Left hindlimb (tissue), 1 donor: ENCODE measurements around the gene ACVR1C.
A peak's percentile ranks its signal among the peaks of the same experiment; 100 is the strongest.

ENCODE experiments used
- DNase-seq: peaks from one replicate; pipeline ENCODE4 v3.0.0-alpha.2; 2018

The ACVR1C gene

DNA sequence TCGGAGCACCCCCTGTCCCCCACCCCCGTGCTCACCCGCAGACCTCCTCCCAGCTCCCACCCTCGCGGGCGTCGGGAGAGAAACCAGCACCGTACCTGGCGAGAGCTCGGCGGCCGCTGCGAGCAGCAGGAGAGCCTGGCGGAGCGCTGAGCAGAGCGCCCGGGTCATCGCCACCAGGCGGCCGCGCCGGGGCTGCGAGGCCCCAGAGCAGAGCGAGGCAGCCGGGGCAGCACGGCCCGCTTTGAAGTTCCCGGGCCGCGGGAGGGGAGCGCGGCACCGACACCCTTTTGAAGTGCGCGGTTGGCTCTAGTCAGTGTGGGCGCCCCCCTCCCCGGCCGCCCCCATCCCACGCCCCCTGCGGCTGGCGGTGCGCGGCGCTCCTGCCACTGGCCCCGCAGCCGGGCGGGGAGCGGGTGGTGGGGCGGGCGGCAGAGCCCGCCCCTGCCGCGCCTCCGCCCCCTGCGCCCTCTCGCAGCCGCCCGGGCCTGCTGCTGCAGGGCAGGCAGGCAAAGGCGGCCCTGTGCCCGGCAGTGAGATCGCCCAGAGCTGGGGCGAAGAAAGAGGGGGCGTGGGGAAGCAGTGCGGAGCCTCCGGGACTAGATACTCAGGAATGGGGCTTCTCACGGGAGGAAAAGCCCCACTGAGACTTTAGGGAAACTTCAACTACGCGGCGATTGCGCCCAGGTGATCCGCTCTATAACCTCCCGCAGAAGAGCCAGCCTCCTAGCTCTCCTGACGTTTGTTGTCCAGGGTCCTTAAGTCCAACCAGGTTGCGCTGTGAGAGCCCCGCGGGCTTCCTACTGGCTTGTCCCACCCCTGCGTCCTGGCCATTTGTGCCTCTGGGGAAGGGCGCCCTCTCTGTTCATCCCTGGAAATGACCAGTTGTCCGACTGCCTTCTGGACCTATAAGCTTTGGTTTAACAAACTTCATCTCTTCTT, at the start of gene ACVR1C:
Gene ACVR1C (minus strand): TSS at position 388 of the 939 bp plus-strand sequence. CDS start 220 bp downstream, at position 168.
- peak; percentile 71 for DNase-seq

DNA sequence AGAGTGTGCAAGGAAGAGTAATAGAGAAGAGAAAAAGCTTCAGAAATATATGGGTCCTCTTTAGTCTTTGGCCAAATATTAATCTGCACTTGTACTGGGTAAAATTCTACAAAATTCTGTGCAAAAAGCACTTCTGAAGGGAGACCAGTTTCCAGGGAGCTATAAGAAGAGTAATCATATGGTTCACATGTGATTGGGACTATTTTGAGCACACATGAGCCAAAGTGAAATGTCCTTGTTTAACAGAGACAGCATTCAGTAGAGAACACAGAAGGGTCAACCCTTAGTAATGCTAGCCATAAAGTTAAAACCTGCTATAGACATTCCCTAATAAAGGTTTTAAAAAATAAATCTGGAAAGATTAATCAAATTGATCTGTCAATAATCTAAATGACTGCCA, 49.3 kb upstream of the ACVR1C start:
- no peak for DNase-seq

DNA sequence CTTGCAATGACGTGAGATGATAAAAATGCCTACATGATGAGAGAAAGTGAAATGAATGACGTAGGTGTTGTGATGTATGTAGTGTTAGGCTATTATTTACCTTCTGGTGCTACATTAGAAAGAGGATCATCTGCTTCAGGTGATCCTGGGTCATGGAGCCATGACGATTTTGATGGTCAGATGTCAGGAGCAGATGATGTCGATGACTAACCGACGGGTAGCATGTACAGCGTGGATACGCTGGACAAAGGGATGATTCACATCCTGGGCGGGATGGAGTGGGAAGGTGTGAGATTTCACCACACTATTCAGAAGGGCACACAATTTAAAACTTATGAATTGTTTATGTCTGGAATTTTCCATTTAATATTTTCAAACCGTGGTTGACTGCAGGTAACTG, 43.5 kb upstream of the ACVR1C start:
- no peak for DNase-seq

DNA sequence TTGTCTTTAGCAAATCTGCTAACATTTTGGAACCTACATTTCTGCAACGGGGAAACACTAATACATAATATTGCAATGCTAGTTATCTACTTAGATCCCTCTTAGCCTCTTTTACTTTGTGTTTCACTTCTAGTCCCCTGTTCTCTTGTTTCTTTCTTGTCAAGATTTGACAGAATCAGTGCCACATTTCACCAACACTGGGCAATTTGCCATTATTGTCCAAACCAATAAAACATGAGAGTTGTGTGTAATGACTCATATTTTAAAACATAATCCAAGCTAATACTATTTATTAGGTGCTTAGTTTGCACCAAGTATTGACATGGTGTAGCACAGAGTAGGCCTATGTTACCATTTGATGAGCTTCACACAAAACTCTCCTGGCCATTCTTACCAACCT, 33.7 kb upstream of the ACVR1C start:
- no peak for DNase-seq

DNA sequence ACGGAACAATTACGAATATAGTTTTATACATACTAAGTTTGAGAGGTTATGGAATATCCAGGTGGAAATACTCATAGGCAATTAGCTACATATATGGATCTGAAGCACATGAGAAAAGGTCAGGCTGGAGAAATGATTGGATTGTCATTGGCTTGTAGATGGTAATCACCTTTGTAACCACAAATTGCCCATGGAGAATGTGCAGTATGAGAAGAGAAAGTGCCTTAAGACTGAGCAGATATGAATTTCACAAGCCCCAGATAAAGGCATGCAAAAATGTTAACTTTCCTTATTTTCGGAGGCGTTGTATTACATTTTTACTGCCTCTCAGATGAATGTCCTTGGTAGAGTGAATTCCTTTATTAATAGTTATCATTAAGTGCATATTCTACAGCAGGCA, 33.1 kb upstream of the ACVR1C start:
- no peak for DNase-seq

DNA sequence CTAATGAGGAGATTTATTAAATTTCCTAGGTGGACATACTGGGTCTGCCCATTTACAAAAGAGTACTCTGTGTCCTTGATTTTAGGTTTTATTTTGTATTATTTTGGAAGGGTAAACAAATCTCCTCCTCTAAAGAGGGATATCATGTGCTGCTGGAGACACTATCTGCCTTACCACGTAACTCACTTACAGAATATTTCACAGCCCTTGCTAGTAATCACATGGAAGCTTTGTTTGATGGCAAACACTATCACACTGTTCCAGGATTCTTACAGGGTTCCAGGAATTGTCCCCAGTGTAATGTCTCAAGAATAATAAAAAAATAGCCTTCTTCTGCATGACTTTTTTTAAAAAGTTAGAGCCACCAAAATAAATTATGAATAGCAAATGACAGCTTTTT, 29.2 kb upstream of the ACVR1C start:
- no peak for DNase-seq

DNA sequence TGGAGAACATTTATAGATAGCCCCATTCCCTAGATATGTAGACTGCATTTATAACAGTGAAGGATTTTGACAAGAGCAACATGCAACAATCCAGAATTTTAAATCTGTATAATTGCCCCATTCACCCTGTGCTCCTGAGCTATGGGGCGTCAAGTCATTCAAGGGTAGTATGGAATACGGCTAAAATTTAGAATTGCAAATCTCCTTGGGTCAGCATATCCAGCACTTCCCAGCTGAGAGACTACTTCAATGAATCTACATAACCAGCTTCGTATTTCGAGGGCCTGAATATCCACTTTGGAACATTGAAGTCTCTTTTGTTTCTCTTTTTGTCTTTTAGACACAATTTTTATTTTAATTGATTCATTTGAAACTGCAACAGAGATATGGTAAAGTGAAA, 28.4 kb upstream of the ACVR1C start:
- no peak for DNase-seq

DNA sequence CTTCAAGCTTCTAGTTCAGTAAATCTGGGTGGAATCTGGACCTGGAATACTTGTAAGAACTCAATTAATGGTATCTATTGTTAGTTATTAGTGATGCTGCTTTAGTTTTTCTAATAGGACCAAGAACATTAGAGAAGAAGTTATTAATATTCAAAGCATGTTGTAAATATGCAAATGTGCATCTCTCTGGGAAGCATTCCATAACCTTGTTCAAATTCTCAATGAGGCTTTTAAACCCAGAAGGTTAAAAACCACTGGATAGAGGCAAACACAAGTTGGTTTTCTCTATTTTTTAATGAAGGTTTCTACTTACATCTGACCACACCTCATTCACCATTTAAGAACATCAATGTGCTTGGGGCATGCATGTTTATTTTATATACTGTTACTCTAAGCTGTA, 16.1 kb upstream of the ACVR1C start:
- DNase-seq, result no peak

DNA sequence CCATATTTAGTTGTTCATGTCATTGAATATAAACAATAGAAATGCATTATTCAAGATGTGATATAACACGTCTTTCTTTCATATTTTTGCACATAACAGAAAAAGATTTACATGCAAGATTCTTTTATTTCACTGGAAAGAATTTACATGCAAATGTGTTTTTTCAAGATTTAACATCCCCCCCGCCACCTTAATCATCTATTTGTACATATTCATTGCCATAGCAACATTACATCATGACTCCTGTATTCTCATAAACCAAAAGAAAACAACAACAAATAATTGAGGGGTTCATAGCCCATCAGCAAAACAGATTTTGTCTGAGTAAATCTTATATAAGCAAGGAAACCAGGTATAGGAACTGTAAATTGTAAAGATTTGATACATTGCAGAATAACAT, 3.2 kb upstream of the ACVR1C start:
- no peak for DNase-seq

DNA sequence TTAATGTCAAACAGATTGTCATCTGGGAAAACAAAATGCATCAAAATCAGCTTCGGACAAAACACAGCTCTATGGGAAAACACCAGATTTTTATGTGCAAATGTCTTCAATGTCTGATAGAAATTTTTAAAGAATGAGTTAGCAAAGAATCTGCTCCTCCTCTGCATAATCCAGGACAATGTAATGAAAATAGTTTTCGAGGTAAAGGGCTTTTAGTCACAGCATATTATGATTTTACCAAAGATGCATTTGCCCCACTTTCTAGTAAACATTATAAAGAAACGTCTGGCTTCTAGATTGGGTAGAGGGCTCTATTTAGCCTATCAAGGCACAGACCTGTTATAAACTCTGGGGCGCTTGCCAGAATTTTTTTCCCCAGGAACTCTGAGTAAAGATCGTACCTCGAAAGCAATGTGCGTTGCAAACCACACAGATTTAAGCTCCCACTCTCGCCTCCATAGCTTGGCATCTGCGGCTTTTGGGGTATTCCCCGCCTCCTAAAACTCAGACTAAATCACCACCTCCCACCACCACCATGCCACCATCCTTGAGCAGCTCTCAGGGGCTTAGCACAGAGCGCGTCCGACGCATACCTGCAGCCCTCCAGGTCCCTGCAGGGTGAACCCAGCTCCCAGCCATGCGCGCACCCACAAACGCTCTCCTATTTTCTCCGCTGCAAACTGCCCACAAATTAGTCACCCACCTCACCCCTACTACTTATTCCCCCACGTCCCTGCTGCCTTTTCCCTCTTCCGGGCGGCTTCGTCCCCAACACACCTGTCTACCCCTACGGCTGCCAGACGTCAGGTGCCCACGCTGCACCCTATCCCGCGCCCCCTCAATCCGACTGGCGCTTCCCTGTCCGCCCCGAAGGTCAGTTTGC, 829 bp downstream of the ACVR1C start:
- no peak for DNase-seq

DNA sequence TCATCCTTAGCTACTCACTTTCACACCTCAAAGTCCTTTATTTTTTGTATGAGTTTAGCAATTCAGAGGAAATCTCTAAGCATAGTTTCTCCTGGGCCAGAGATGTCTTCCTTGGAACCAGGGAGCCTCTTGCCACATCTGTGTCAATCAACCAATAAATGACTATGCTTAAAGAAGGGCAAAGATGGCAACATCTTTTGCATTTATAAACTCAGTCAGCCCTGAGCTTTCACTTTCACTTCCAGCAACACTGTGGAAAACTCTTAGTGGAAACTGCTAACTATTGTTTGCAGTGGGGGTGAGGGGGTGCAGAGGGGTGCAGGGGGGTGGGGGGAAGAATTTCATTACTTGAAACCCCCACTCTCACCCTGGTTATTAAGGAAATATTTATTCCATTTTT, 3.4 kb downstream of the ACVR1C start:
- no peak for DNase-seq

DNA sequence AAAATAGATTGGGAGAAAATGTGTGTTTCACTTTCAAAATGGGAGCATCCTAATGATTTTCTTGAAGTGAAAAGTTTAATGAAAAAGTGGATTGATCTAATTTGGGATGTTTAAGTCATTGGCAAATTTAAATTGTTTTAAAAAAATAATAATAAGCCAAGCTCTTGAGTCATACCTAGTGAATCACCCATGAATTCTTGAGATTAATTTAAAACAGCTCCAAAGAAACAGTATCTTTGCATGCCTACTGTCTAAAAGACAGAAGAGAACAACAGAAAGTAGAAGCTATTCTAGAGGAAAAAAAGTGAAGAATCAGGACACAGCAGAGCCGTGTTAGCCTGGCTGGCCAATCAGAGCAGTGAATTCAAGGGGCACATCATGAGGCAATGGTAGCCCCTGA, 7.7 kb downstream of the ACVR1C start:
- no peak for DNase-seq

DNA sequence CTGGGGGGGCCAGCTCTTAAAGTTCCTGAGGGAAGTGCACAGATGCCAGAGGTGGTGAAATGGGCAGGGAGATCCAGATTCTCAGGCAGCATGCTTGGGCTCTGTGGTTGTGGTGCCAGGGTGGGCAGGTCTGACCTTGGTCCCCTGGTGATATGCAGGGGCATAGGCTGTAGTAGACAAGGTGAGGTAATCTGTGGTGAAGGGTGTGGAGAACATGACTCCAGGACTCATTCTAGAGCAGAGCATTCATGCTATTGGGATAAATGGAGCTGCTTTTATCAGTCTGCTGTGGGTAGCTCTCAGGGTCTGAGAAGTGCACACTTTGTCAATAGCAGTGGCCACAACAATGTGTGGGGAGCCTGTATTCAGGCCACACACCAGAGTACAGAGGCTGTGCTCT, 16.9 kb downstream of the ACVR1C start:
- no peak for DNase-seq

DNA sequence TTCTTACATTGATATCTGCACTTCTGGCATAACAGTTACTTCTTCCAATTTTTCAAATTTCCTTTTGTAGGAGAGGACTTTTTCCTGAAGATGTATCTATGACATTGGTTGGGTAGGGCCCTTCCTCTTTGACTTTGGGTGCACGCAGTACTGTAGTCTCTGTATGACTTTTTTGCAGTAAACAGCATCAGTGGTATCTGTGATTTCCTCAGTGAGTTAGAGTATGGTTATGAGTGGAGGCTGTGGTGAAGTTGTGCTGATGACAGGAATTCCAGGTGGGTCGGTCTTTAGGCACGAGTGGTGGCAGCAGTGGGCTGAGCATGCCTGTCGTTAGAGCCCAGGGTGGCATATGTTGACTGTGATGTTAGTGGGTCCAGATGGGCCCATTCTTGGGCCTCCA, 17.6 kb downstream of the ACVR1C start:
- no peak for DNase-seq

DNA sequence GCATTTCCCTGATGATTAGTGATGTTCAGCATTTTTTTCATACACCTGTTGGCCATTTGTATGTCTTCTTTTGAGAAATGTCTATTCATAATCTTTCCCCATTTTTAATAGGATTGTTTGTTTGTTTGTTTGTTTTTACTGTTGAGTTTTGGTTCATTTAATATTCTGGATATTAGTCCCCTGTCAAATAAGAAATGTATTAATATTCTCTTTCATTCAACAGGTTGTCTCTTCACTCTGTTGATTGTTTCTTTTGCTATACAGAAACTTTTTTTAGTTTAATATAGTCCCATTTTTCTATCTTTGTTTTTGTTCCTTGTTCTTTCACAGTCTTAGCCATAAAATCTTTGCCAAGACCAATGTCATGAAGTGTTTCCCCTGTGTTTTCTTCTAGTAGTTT, 22.1 kb downstream of the ACVR1C start:
- DNase-seq, result no peak

DNA sequence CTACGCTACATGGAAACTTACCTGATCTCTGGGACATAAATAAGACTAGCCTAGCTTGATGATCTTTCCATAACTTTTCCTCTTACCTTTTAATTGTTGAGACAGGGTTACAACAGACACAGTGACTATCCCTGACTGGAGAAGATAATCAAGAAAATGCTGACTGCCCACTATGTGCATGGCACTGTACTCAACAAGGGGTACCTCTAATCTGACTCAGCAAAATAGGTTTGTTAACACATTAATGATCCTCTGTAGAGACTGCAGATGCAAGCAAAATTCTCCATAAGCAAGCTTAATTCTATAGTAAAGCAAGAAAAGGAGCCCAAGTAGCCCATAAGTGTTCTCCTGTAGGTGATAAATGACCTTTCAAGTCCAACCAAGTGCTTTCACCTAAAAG, 25.5 kb downstream of the ACVR1C start:
- no peak for DNase-seq

DNA sequence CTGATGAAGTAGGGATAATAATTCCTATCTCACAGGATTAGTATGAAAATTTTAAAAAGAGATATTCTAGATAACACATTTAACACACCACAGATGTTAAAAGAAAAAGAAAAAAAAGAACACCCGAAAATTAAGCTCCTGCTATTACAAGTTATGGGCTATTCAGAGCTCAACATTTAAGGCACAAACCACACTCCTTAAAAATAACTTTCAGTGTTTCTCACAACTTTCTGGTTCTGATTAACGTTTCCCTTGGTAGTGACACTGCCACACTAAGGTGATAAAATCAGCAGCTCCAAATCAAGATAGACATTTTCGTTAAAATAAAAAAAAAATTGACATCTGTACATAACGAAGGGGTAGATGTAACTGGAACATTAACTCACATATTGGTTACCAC, 26.9 kb downstream of the ACVR1C start:
- DNase-seq, result no peak

DNA sequence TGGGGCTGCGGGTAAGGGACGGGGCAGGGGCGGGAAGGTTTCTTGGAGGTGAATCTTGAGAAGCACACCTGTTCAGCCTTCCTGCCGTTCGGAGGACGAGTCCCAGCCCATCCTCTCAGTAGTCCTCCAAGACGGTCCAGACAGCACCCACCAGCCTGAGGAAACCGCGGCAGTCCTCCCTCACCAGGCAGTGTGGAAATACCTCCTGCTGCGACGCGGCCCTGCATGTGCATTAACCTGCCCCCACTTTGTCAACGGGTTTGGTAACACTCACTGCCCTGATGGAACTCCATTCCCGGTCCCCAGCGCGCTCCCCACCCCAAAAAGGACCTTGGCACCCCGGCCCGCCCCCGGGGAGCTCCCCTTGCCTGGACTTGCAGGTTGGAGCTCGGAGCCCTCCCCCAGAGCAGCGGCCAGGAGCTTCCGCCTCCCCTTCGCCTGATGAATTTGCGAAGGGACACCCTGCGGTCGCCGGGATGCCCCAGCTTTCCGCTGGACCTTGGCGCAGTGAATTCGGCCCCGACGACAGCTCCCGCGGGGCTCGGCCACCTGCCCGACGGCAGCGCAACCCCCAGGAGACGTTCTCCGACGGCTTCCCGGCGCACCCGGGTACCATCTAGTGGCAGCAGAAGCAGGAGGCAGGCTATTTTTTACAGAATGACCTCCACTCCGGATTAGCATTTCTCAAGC, 31.5 kb downstream of the ACVR1C start:
- no peak for DNase-seq

DNA sequence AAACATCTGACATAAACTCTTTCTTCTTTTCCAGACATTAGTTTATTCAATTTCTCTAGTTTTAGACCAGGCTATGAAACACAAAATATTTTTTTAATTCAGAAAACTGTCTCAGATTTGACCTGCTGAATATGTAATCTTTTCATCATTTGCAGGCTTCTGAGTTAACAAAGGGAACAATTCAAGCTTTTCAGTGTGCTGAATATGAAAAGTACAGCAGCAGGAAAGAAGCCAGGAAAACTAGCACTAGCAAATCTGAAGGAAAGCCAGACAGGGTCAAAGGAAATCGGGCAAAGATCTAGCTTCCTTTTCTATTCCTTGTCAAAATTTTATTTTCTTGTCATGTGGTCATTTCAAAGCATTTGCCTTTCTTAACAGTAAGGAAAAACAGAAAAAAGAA, 35.3 kb downstream of the ACVR1C start:
- DNase-seq, result no peak

DNA sequence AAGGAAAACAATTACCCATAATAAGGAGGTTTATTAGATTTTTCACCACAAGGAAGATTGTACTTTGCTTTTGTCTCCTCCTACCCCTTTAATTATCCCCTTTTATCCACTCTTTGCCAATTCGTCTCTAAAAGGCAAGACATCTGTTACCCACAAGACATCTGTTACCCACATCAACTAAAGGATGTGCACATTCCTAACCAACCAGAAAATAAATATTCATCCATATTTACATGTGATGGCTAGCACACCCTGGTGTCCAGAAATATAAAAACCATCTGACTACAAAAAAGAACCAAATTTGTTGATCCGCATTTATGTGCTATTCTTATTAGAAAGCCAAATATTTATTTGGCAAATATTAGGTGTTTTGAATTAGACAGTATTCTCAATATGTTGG, 35.7 kb downstream of the ACVR1C start:
- no peak for DNase-seq

DNA sequence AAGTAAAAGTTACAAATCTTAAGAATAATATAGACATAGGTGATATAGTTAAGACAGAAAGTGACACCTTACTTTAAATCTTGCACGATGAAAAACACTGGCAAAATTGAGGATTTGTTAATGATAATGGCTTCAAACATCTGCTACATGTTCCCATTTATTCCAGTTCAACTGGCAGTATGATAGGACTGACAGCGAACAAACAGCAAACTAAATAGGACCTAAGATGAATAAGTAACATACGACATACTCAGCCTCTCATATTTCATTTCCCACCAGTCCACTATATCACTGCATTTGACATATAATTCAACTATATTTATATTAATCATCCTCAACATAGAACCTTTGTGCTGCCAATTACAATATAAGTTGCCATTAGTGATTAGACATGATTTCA, 36.3 kb downstream of the ACVR1C start:
- no peak for DNase-seq

DNA sequence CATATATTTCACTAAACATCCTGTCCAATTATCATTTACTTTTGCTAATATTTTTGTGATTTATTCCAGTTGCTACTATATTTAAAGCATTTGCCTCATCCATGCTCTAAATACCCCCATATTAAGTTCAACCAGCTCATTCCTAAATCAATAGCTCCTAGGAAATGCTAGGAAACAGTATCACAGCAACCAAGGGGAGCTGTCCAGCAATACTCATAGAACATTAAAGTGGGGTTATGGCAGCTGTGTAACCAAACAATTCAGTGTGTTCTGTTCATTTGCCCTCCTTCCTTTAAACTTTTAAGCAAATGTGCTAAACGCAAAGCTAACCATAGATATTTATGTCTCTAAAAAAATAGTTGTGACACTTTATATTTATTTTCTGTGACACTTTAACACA, 41.1 kb downstream of the ACVR1C start:
- no peak for DNase-seq

DNA sequence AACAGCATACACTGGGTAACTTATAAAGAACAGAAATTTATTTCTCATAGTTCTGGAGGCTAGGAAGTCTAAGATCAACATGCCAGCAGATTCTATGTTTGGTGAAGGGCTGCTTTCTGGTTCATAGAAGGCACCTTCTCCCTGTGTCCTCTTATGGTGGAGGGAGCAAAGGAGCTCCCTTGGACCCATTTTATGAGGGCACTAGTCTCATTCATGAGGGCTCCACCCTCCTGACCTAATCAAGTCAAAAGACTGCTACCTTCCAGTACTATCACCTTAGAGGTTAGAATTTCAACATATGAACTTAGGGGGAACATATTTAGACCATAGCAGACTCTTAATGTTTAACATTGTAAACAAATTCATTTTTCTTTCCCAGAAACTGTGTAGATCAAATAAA, 54.5 kb downstream of the ACVR1C start:
- no peak for DNase-seq
